Keratinocyte (primary cell): ENCODE measurements around the gene PLEKHN1. TPM values are rescaled to one million over a fixed set of nuclear protein-coding genes. Genes with fewer than 3 reads are reported as not detected.

Experiments
- DNase-seq: peaks from one replicate; pipeline ENCODE4 v3.0.0-alpha.2; 2011; ENCODE audit warnings: low read depth, missing footprints, low spot score
- FAIRE-seq: peaks from 2 replicates; lab custom pipeline; 2011; peaks lifted over from hg19 to GRCh38; lab: Jason Lieb, UNC
- H2AFZ ChIP-seq: 2 replicates; pipeline ENCODE4 v1.6.0; 2012; ENCODE audit warnings: low read length, control low read depth, inconsistent platforms; ENCODE audit not compliant: control insufficient read depth
- H3K27ac ChIP-seq: 2 replicates; pipeline ENCODE4 v1.5.1; 2011; ENCODE audit warnings: low read length; ENCODE audit not compliant: control insufficient read depth, insufficient read depth
- H3K27me3 ChIP-seq: 3 replicates; pipeline ENCODE4 v1.6.0; 2011; ENCODE audit warnings: low read length; ENCODE audit not compliant: control insufficient read depth, insufficient read depth; ENCODE audit errors: extremely low read depth
- H3K36me3 ChIP-seq, 2 experiments: 2 replicates in 1 of 2; 3 replicates in 1 of 2; pipeline ENCODE4 v1.5.1; 2011; ENCODE audit warnings: low read length in 2 of 2, mild to moderate bottlenecking in 1 of 2; ENCODE audit not compliant: control insufficient read depth in 2 of 2, insufficient read depth in 2 of 2; ENCODE audit errors: extremely low read depth in 1 of 2
- H3K4me1 ChIP-seq: 3 replicates; pipeline ENCODE4 v1.5.1; 2011; ENCODE audit warnings: low read length; ENCODE audit not compliant: control insufficient read depth, insufficient read depth; ENCODE audit errors: extremely low read depth
- H3K4me2 ChIP-seq: 3 replicates; pipeline ENCODE4 v1.6.0; 2011; ENCODE audit warnings: low read depth, low read length; ENCODE audit not compliant: control insufficient read depth, insufficient read depth; ENCODE audit errors: extremely low read depth
- H3K4me3 ChIP-seq, 3 experiments: fragments of 200-600 bp in 1 of 3; sonication (generic) in 1 of 3; 2 replicates in 2 of 3; 3 replicates in 1 of 3; pipeline ENCODE4 v1.5.1; 2011 to 2016; ENCODE audit warnings: low read length in 3 of 3, mild to moderate bottlenecking in 3 of 3, control low read depth in 2 of 3, inconsistent platforms in 1 of 3, low read depth in 1 of 3, mixed read lengths in 1 of 3, mixed run types in 1 of 3, moderate library complexity in 1 of 3; ENCODE audit not compliant: control insufficient read depth in 2 of 3, insufficient read depth in 2 of 3; ENCODE audit errors: extremely low read depth in 1 of 3
- H3K79me2 ChIP-seq: 2 replicates; pipeline ENCODE4 v1.6.0; 2012; ENCODE audit warnings: low read length; ENCODE audit not compliant: control insufficient read depth, insufficient read depth
- H3K9ac ChIP-seq: 3 replicates; pipeline ENCODE4 v1.6.0; 2011; ENCODE audit warnings: low read length; ENCODE audit not compliant: control insufficient read depth, insufficient read depth; ENCODE audit errors: extremely low read depth
- H3K9me1 ChIP-seq: 3 replicates; pipeline ENCODE4 v1.6.0; 2011; ENCODE audit warnings: low read length; ENCODE audit not compliant: control insufficient read depth, insufficient read depth; ENCODE audit errors: extremely low read depth
- H3K9me3 ChIP-seq: 2 replicates; pipeline ENCODE4 v1.5.1; 2012; ENCODE audit warnings: low read depth, low read length; ENCODE audit not compliant: control insufficient read depth
- H4K20me1 ChIP-seq: 3 replicates; pipeline ENCODE4 v1.6.0; 2011; ENCODE audit warnings: low read length; ENCODE audit not compliant: control insufficient read depth, insufficient read depth; ENCODE audit errors: extremely low read depth
- CTCF ChIP-seq, 3 experiments: IDR thresholded peaks in 1 of 3; conservative IDR thresholded peaks in 1 of 3; optimal IDR thresholded peaks in 1 of 3; 2 replicates in 2 of 3; 3 replicates in 1 of 3; pipeline versions ENCODE3 to v1.5.1; 2011; ENCODE audit warnings: low read length in 3 of 3, mild to moderate bottlenecking in 3 of 3, moderate library complexity in 2 of 3, control low read depth in 1 of 3, inconsistent platforms in 1 of 3; ENCODE audit not compliant: insufficient read depth in 2 of 3; ENCODE audit errors: extremely low read depth in 1 of 3
- EZH2 ChIP-seq: IDR thresholded peaks from one replicate; pipeline ENCODE4 v1.6.1; 2012; ENCODE audit warnings: inconsistent platforms, mild to moderate bottlenecking, low read length, moderate library complexity
- dilution Hi-C: fragments of 300-500 bp; cut with MboI; formaldehyde crosslinking; loops from one replicate; pipeline ENCODE4 v1.7.0; 2020; ENCODE audit warnings: low sequenced_read_pairs; ENCODE audit not compliant: extremely low pct_ligation_motif_present
- polyA plus RNA-seq, 5 experiments: library from polyadenylated mRNA; depleted of rRNA in 3 of 5; stranded (reverse) in 3 of 5; stranded (forward) in 1 of 5; unstranded in 1 of 5; fragments of >200 nt; gene quantifications; 1 replicate in 1 of 5; 2 replicates in 3 of 5; 3 replicates in 1 of 5; pipeline versions ENCODE4 v1.2.1 to v1.2.3, GENCODE V29; 2011 to 2012; ENCODE audit warnings: missing spikeins in 2 of 5, low read depth in 1 of 5, low replicate concordance in 1 of 5

PLEKHN1 gene
- polyA plus RNA-seq, 1 donor (not counting 4 experiments of a cell fraction or from before 2014, with no cell fraction given), result 2.5 TPM

- FAIRE-seq, result no peak
- H3K9me1 ChIP-seq, result no peaks in the 10 kb centered on the region
- no peak overlapping the region for H3K27ac ChIP-seq
- H3K9ac ChIP-seq, result no peak overlapping the region
- H3K4me3 ChIP-seq, result no peak overlapping the region
- DNase-seq, result no peak
- H2AFZ ChIP-seq, result no peak overlapping the region
- peaks cover 90% of the 10 kb centered on the region for H3K27me3 ChIP-seq
- H3K4me1 ChIP-seq, result no peaks in the 10 kb centered on the region
- H4K20me1 ChIP-seq, result peaks cover 7% of the 10 kb centered on the region
- H3K79me2 ChIP-seq, result no peaks in the 10 kb centered on the region
- no peaks in the 10 kb centered on the region for H3K36me3 ChIP-seq
- TF ChIP-seq CTCF (optimal IDR thresholded peaks at IDR 0.05 in 1 of 3, IDR thresholded peaks at IDR 0.05 in 1 of 3, conservative IDR thresholded peaks at IDR 0.05 in 1 of 3; ENCODE audit: extremely low read depth in 1 of 3, insufficient read depth in 2 of 3, low read length in 3 of 3), result no peak
- peak; percentile 72 for TF ChIP-seq EZH2
- dilution Hi-C loops, result no loop called here
- no peaks in the 10 kb centered on the region for H3K9me3 ChIP-seq
- no peak overlapping the region for H3K4me2 ChIP-seq
These were observed 36.3 kb upstream of the PLEKHN1 start for GRCh38 chr1:929712-930632.

GRCh38 chr1:930633-931138 lies 35.6 kb upstream of the PLEKHN1 start:
- FAIRE-seq (no peak), DNase-seq (no peak)
- Histone ChIP-seq H3K4me2 (no peak overlapping the region), H3K27me3 (peaks cover 90% of the 10 kb centered on the region), H3K79me2 (no peaks in the 10 kb centered on the region), H4K20me1 (peaks cover 6% of the 10 kb centered on the region), H3K4me1 (no peaks in the 10 kb centered on the region), H3K9me3 (no peaks in the 10 kb centered on the region), H3K36me3 (no peaks in the 10 kb centered on the region), H3K9me1 (no peaks in the 10 kb centered on the region), H3K9ac (no peak overlapping the region), H3K4me3 (no peak overlapping the region), H3K27ac (no peak overlapping the region), H2AFZ (no peak overlapping the region)
- dilution Hi-C loops, result no loop called here
- TF ChIP-seq CTCF (optimal IDR thresholded peaks at IDR 0.05 in 1 of 3, IDR thresholded peaks at IDR 0.05 in 1 of 3, conservative IDR thresholded peaks at IDR 0.05 in 1 of 3; ENCODE audit: extremely low read depth in 1 of 3, insufficient read depth in 2 of 3, low read length in 3 of 3), result no peak
- peak; percentile 53 for TF ChIP-seq EZH2
